Ureter (tissue), 1 donor: ENCODE measurements around the gene MICB. TPM values are rescaled to one million over a fixed set of nuclear protein-coding genes. Genes with fewer than 3 reads are reported as not detected.
"Not testable (repeated sequence)": the region's sequence is repeated elsewhere in the genome, so short reads cannot be mapped to it uniquely, and the experiment has no call there.

Experiments
- DNase-seq: peaks from one replicate; pipeline ENCODE4 v3.0.0-alpha.2; 2020; ENCODE audit warnings: low spot score
- total RNA-seq: library from RNA; stranded (reverse); gene quantifications from one replicate; pipeline ENCODE4 v1.2.4, GENCODE V29; 2023
- donor health status: DM: yes; HTN: yes; CAD: no.

Gene MICB
- total RNA-seq, 1 donor from 2014 or later, result 2.9 TPM

- DNase-seq, result no peak
Measured at GRCh38 chr6:31473780-31474761, 23.9 kb upstream of the MICB start.

- no peak for DNase-seq
Measured at GRCh38 chr6:31474871-31475286, 23.1 kb upstream of the MICB start.

GRCh38 chr6:31476515-31477139 lies 21.3 kb upstream of the MICB start:
- DNase-seq, result no peak

GRCh38 chr6:31477521-31477920 lies 20.4 kb upstream of the MICB start:
- no peak for DNase-seq

GRCh38 chr6:31478186-31478950 lies 19.6 kb upstream of the MICB start:
- DNase-seq, result no peak

GRCh38 chr6:31479151-31479932 lies 18.6 kb upstream of the MICB start:
- no peak for DNase-seq

- no peak for DNase-seq
Measured at GRCh38 chr6:31479933-31480535, 17.9 kb upstream of the MICB start.

GRCh38 chr6:31480574-31480973 lies 17.4 kb upstream of the MICB start:
- DNase-seq, result no peak

- DNase-seq, result no peak
Measured at GRCh38 chr6:31483392-31483791, 14.6 kb upstream of the MICB start.

- DNase-seq, result no peak
Measured at GRCh38 chr6:31485055-31485454, 12.9 kb upstream of the MICB start.

GRCh38 chr6:31486065-31486837 lies 11.7 kb upstream of the MICB start:
- DNase-seq, result not testable (repeated sequence)

- not testable (repeated sequence) for DNase-seq
Measured at GRCh38 chr6:31487674-31488073, 10.3 kb upstream of the MICB start.

- no peak for DNase-seq
Measured at GRCh38 chr6:31489086-31489485, 8.9 kb upstream of the MICB start.

GRCh38 chr6:31490115-31490873 lies 7.7 kb upstream of the MICB start:
- no peak for DNase-seq

- DNase-seq, result not testable (repeated sequence)
Measured at GRCh38 chr6:31493550-31493874, 4.4 kb upstream of the MICB start.

- DNase-seq, result peak; percentile 69
Measured at GRCh38 chr6:31493875-31494694, 3.9 kb upstream of the MICB start.

GRCh38 chr6:31495580-31495979 lies 2.4 kb upstream of the MICB start:
- DNase-seq, result no peak

GRCh38 chr6:31496826-31497225 lies 1.1 kb upstream of the MICB start:
- not testable (repeated sequence) for DNase-seq

- no peak for DNase-seq
Measured at GRCh38 chr6:31498748-31499147, 803 bp downstream of the MICB start.
